RWPE2 (cell line): ENCODE results near the gene CTCF.

Source experiments
- ATAC-seq: fragments of 200-7000 bp; cut with Tn5 transposase; 3 replicates; pipeline ENCODE4 v1.9.1; 2021; ENCODE audit warnings: low read depth
- DNase-seq: peaks from one replicate; pipeline ENCODE4 v3.0.0-alpha.2; 2020; ENCODE audit warnings: low spot score
- H3K27ac ChIP-seq: fragments of 450-650 bp; 2 replicates; pipeline ENCODE4 v1.5.1; 2017; ENCODE audit warnings: mild to moderate bottlenecking; ENCODE audit not compliant: poor library complexity, severe bottlenecking
- H3K27me3 ChIP-seq: fragments of 250-450 bp; sonication (Bioruptor Pico); 2 replicates; pipeline ENCODE4 v1.5.1; 2021; ENCODE audit warnings: mild to moderate bottlenecking, moderate library complexity; ENCODE audit not compliant: insufficient read depth, poor library complexity, severe bottlenecking
- H3K36me3 ChIP-seq: fragments of 250-450 bp; sonication (Bioruptor Pico); 2 replicates; pipeline ENCODE4 v1.5.1; 2020; ENCODE audit warnings: low read depth, mild to moderate bottlenecking, moderate library complexity
- H3K4me1 ChIP-seq: fragments of 250-450 bp; sonication (Bioruptor Pico); 2 replicates; pipeline ENCODE4 v1.5.1; 2021; ENCODE audit warnings: mild to moderate bottlenecking, moderate library complexity; ENCODE audit not compliant: insufficient read depth, poor library complexity, severe bottlenecking
- H3K4me3 ChIP-seq: fragments of 250-450 bp; sonication (Bioruptor Pico); 2 replicates; pipeline ENCODE4 v1.5.1; 2021; ENCODE audit warnings: mild to moderate bottlenecking, moderate library complexity; ENCODE audit not compliant: severe bottlenecking
- H3K9me3 ChIP-seq: fragments of 250-450 bp; sonication (Bioruptor Pico); 2 replicates; pipeline ENCODE4 v1.5.1; 2021; ENCODE audit warnings: mild to moderate bottlenecking, moderate library complexity; ENCODE audit not compliant: severe bottlenecking
- TF ChIP-seq, protein P1 (sequence below): fragments of 450-650 bp; IDR thresholded peaks from one replicate; pipeline ENCODE4 v1.5.1; 2017; ENCODE audit warnings: mild to moderate bottlenecking, moderate library complexity; ENCODE audit not compliant: poor library complexity, severe bottlenecking

Gene CTCF

DNA sequence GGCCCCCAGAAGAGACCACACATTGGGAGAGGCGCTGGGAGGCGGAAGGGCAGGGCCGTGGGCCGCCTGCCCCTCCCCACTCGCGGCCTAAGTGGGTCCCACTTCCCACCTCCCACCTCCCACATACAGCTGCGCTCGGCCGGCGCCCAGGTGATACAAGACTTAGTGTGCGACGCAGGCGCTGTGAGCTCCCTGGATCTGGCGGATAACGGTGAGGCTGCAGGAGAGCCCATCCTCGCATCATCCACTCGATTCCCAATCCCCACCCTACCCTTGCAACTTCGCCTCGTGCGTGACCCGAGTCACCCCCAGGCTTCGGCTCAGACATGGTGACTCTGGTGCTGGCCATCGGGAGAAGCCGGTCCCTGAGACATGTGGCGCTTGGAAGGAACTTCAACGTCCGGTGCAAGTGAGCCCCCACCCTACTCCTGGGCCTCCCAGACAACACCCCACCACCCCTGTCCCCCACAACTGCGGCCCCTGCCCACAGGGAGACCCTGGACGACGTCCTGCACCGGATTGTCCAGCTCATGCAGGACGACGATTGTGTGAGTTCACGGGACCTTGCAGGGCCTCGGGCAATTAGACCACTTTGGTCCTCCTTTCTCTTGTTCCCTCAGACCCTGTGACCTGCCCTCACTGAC is 86.6 kb downstream of the CTCF start:
- ATAC-seq = no peak
- DNase-seq = no peak
- Histone ChIP-seq H3K4me3 (no peak overlapping the region), H3K27me3 (peaks cover 82% of the 10 kb centered on the region), H3K9me3 (no peaks in the 10 kb centered on the region), H3K4me1 (no peaks in the 10 kb centered on the region), H3K27ac (no peak overlapping the region), H3K36me3 (no peaks in the 10 kb centered on the region)
- TF ChIP-seq, protein P1, sequence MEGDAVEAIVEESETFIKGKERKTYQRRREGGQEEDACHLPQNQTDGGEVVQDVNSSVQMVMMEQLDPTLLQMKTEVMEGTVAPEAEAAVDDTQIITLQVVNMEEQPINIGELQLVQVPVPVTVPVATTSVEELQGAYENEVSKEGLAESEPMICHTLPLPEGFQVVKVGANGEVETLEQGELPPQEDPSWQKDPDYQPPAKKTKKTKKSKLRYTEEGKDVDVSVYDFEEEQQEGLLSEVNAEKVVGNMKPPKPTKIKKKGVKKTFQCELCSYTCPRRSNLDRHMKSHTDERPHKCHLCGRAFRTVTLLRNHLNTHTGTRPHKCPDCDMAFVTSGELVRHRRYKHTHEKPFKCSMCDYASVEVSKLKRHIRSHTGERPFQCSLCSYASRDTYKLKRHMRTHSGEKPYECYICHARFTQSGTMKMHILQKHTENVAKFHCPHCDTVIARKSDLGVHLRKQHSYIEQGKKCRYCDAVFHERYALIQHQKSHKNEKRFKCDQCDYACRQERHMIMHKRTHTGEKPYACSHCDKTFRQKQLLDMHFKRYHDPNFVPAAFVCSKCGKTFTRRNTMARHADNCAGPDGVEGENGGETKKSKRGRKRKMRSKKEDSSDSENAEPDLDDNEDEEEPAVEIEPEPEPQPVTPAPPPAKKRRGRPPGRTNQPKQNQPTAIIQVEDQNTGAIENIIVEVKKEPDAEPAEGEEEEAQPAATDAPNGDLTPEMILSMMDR = no peak

DNA sequence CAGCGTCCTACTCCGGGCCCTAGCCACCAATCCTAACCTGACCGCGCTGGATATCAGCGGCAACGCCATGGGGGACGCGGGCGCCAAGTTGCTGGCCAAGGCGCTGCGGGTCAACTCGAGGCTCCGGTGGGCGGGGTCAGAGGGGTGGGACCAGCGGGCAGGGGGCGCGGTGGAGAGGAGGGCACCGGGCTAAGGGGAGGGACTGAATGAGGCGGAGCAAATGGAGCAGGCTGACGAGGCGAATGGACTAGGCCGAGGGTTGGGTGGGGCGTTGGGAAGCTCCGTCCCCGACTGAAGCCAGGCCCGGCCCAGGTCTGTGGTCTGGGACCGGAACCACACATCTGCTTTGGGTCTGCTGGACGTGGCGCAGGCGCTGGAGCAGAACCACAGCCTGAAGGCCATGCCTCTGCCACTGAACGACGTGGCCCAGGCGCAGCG is 87.2 kb downstream of the CTCF start:
- H3K9me3 ChIP-seq = no peaks in the 10 kb centered on the region
- DNase-seq = no peak
- no peaks in the 10 kb centered on the region for H3K4me1 ChIP-seq
- TF ChIP-seq, protein P1 = no peak
- H3K36me3 ChIP-seq = no peaks in the 10 kb centered on the region
- H3K27me3 ChIP-seq = peaks cover 87% of the 10 kb centered on the region
- no peak overlapping the region for H3K4me3 ChIP-seq
- no peak for ATAC-seq
- no peak overlapping the region for H3K27ac ChIP-seq

DNA sequence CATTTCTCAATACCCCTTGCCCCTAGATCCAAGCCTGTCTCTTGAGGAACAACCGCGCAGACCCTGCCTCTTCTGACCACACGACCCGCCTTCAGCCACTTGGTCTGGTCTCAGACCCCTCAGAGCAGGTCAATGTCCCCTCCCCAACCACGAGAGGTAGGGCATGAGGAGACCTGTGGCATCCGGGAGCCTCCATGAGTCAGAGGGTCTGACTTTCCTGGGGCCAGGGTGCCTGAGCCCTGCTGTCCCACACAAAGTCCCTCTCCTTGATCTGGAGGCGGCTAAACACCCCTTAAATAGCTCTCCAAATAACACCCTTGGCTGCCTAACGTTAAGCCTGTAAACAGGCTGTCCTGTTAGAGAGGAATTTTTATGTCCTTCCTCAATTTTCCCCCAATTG is 87.7 kb downstream of the CTCF start:
- Histone ChIP-seq H3K4me3 (no peak overlapping the region), H3K9me3 (no peaks in the 10 kb centered on the region), H3K36me3 (no peaks in the 10 kb centered on the region), H3K27me3 (peaks cover 87% of the 10 kb centered on the region), H3K4me1 (no peaks in the 10 kb centered on the region), H3K27ac (no peak overlapping the region)
- no peak for ATAC-seq
- DNase-seq = no peak
- TF ChIP-seq, protein P1 = no peak

DNA sequence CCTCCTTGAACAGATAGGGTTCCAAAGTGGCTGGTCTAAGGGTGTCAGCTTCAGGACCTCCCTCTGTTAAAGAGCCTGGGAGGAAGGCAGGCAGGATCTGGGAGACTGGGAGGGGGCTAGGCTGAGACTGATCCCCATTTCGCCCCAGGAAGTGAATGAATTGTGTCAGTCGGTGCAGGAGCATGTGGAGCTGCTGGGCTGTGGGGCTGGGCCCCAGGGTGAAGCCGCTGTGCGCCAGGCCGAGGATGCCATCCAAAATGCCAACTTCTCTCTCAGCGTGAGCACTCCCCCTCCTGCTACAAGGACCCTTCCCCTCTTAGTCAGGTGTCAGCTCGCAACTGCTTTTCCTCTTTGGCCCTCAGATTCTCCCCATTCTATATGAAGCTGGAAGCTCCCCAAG is 88.7 kb downstream of the CTCF start:
- TF ChIP-seq, protein P1 = no peak
- ATAC-seq (no peak), DNase-seq (no peak)
- no peak overlapping the region for H3K27ac ChIP-seq
- no peak overlapping the region for H3K4me3 ChIP-seq
- H3K36me3 ChIP-seq = no peaks in the 10 kb centered on the region
- H3K9me3 ChIP-seq = no peaks in the 10 kb centered on the region
- peaks cover 80% of the 10 kb centered on the region for H3K27me3 ChIP-seq
- H3K4me1 ChIP-seq = no peaks in the 10 kb centered on the region

DNA sequence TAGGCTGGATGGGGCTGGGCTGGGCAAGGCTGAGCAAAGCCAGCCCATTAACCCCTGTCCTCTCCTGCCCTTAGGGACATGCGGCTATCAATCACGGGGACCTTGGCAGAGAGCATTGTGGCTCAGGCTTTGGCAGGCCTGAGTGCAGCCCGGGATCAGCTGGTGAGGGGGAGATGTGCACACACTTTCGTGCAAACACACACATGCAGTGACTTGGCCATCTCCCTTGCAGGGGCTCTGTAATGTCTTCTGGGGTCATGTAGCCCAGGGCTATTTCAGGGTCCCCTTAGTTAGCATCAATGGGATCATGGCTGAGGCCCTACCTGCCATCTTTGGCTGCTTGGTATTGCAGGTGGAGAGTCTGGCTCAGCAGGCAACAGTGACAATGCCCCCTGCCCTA is 89.5 kb downstream of the CTCF start:
- no peaks in the 10 kb centered on the region for H3K36me3 ChIP-seq
- no peak overlapping the region for H3K27ac ChIP-seq
- no peak overlapping the region for H3K4me3 ChIP-seq
- no peak for DNase-seq
- peaks cover 79% of the 10 kb centered on the region for H3K27me3 ChIP-seq
- ATAC-seq = no peak
- TF ChIP-seq, protein P1 = no peak
- H3K9me3 ChIP-seq = no peaks in the 10 kb centered on the region
- no peaks in the 10 kb centered on the region for H3K4me1 ChIP-seq
